Astrocyte of the spinal cord (primary cell): ENCODE data around the gene NCAM1.

Source experiments
- DNase-seq: peaks from one replicate; pipeline ENCODE4 v3.0.0; 2011; ENCODE audit warnings: low read depth, low spot score
- H3K4me3 ChIP-seq: 2 replicates; pipeline ENCODE4 v1.5.1; 2011; ENCODE audit warnings: low read depth, mild to moderate bottlenecking, low read length, moderate library complexity
- in situ Hi-C: cut with HindIII; loops from 2 replicates; pipeline ENCODE4 v1.10.0; 2017; ENCODE audit warnings: low sequenced_read_pairs
- TF ChIP-seq, protein P1 (sequence below): IDR thresholded peaks from 2 replicates; pipeline ENCODE4 v1.5.1; 2012; ENCODE audit warnings: low read depth, mild to moderate bottlenecking, low read length, inconsistent platforms

NCAM1 gene

DNA sequence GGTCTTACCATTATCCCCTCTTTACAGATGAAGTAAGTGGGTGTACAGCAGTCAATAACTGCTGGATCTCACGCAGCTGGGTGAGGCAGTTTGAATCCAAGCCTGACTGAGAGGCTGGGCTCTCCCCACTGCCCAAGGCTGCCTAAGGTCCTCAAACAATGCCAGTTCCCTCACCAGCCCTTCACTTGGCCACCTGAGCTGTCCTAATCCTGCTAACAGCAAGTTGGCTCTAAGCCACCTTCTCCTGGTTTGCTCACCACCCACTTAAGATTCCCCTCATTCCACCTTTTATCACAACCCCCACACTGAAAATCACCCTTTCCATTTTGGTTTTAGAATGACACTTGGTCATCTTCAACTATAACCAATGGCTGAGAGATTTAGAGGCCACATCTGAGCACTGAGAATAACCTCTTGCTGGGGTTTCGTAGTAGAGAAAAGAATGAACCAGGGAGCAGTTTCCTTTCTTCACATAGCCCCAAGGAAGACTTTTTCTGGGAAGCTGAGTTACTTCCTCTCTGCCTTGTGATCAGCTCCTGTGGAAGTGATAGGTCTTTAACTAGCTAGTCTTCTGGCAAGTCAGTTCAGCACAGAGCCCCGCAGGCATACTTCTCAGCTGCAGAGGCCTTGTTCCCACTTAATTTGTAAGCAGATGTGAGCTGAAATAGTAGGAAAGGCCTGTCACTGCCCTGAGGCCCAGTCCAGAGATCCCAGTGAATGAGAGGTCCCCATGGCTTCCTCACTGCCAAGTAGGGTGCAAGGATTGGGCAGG lies 295.4 kb downstream of the NCAM1 start:
- in situ Hi-C loops = no loop called here
- H3K4me3 ChIP-seq = no peak overlapping the region
- TF ChIP-seq, protein P1, sequence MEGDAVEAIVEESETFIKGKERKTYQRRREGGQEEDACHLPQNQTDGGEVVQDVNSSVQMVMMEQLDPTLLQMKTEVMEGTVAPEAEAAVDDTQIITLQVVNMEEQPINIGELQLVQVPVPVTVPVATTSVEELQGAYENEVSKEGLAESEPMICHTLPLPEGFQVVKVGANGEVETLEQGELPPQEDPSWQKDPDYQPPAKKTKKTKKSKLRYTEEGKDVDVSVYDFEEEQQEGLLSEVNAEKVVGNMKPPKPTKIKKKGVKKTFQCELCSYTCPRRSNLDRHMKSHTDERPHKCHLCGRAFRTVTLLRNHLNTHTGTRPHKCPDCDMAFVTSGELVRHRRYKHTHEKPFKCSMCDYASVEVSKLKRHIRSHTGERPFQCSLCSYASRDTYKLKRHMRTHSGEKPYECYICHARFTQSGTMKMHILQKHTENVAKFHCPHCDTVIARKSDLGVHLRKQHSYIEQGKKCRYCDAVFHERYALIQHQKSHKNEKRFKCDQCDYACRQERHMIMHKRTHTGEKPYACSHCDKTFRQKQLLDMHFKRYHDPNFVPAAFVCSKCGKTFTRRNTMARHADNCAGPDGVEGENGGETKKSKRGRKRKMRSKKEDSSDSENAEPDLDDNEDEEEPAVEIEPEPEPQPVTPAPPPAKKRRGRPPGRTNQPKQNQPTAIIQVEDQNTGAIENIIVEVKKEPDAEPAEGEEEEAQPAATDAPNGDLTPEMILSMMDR = no peak
- DNase-seq = no peak

DNA sequence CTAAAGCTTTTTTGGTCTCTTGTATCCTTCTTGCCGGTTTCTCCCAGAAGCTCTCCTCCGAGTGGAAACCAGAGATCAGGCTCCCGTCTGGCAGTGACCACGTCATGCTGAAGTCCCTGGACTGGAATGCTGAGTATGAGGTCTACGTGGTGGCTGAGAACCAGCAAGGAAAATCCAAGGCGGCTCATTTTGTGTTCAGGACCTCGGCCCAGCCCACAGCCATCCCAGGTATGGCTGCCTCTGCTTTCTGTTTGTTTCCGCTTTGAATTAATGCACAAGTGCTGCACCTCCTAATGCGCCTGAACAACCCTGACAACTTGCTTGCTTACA lies 298.8 kb downstream of the NCAM1 start:
- no peak overlapping the region for H3K4me3 ChIP-seq
- TF ChIP-seq, protein P1 = no peak
- no peak for DNase-seq
- in situ Hi-C loops = no loop called here

DNA sequence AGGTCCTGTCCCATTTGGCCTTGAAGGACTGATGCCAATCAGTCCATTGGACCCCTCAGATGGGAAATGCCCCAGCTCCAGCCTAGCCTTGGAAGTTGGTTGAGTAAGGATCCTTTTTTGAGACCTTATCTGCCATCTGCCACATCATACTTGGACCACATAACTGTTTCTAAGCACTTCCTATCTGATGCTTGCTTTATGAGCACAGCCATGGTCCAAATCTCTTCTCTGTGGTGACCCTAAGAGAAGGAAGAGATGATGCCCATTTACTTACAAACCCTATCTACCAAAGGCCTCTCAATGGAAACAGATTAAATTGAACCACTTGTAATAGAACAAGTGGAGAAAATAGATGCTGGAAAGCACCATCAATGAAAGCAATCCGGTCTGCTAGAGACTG lies 299.3 kb downstream of the NCAM1 start:
- TF ChIP-seq, protein P1 = no peak
- no peak for DNase-seq
- H3K4me3 ChIP-seq = no peak overlapping the region
- in situ Hi-C loops = no loop called here

DNA sequence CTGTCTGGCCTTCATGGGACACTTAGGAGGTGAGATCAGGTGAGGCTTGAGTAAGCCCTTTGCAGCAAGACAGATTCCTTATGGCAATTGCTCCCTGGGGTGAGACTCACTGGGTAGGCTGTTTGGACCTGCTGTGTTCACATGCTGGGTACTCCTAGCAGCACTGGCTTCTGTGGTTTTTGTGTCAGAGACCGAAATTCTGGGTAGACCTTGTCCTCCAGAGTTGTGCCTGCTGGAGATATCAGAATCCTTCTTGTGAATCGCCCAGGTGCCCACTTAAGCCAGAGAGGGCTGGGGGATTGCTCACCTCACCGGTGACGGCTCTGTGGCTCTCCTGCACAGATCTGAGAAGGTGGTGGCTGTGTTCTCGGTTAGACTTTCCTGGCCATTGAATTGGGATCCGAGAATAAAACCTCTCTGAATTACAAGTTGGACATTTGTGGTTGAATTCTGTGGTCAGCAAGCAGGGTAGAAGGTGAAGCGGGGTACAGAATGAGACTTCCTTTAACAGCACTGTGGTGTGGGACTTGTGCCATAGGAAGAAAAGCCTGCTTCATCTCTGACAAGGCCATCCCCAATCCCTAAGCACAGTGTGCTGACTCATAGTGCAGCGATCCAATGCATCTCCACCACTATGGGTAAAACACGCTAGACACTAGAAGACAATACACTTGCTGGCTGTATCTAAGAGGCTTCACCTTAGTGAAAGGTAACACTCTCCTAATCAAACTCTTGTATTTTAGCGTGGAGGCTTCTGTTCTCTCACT lies 300.7 kb downstream of the NCAM1 start:
- in situ Hi-C loops = no loop called here
- TF ChIP-seq, protein P1 = no peak
- DNase-seq = peak; percentile 88
- H3K4me3 ChIP-seq = no peak overlapping the region

DNA sequence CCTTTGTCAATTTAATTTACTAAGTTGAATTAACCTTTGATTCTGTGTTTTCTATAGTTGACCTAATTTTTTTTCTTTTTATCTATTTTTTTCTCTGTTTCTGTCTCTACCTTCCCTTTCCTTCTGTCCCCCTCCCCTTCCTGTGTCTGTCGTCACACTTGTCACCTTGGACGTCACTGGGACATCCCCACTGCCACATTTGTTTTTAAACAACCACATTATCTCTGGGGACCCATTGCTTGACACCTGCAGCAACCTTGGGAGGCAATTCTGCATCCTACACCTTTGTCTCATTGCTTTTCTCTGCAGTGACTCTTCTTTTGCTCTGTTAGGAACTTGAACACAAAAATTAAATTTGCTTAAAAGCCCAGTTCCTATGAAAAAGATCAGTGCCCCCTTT lies 301.4 kb downstream of the NCAM1 start:
- no peak for DNase-seq
- in situ Hi-C loops = no loop called here
- H3K4me3 ChIP-seq = no peak overlapping the region
- TF ChIP-seq, protein P1 = no peak

DNA sequence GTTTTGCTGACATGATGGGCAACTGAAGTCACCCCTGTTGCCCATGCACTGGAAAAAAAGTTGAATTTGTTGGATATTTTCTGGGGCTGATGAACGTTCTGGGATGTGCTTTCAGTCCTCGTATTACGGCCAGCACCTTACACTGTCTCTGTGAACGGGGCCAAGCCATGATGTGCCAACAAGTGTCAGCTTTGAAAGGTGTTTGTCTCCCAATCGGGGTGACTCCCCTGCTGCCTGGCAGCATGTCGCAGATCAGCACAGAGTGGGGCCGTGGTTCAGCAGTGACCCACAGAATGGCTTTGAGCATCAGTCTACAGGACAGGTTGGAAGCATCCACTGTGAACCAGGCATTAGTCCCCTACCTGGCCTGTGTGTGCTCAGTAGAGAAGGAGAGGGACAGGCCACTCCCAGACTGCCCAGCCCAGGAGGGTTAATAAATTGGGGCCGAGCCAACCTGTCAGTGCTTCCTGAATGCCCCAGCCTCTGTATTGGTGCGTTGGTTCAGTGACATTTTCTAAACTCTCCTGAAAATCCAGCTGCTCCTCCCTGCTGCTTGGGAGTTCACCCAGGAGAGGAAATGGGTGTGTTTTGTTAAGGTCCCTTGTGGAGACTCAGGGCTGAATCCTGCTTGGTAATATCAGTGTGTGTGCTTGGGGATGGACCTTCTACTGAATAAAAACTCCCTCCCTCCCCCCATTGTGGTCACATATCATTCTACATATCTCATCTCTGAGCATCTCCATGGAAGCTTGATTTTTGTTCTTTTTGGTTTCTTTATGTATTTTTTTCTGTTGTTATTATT lies 302.4 kb downstream of the NCAM1 start:
- TF ChIP-seq, protein P1 = no peak
- H3K4me3 ChIP-seq = no peak overlapping the region
- in situ Hi-C loops = no loop called here
- DNase-seq = no peak
